OCI-LY1 (cell line): Measurements from ENCODE around the gene HOXB7.

Experiments
- CTCF ChIP-seq: fragments of 200-600 bp; sonication (generic), shearing (Covaris generic); IDR thresholded peaks from 2 replicates; pipeline ENCODE4 v1.5.1; 2017; ENCODE audit warnings: mild to moderate bottlenecking, antibody characterized with exemption, low read length, moderate library complexity, mixed read lengths
- EZH2 ChIP-seq: fragments of 200-600 bp; sonication (generic), shearing (Covaris generic); IDR thresholded peaks from 2 replicates; pipeline ENCODE4 v1.8.0; 2017; ENCODE audit warnings: borderline replicate concordance, mixed run types, mild to moderate bottlenecking, antibody characterized with exemption, low read length, moderate library complexity, mixed read lengths

GRCh38 chr17:48570325-48571023, 40.3 kb downstream of the HOXB7 start:
- TF ChIP-seq CTCF (no peak), EZH2 (no peak)
